GM12878 (cell line): ENCODE measurements around the gene ATG12. TPM values are rescaled to one million over a fixed set of nuclear protein-coding genes. Genes with fewer than 3 reads are reported as not detected.
A peak's percentile ranks its signal among the peaks of the same experiment; 100 is the strongest.

Source experiments
- ATAC-seq: fragments of 200-7000 bp; cut with Tn5 transposase; 3 replicates; pipeline ENCODE4 v1.9.1; 2020; ENCODE audit warnings: mild to moderate bottlenecking, moderate library complexity
- BruUV-seq: library from RNA; stranded (reverse); fragments of 400-500 nt; replicated peaks from 2 replicates; lab custom pipeline; 2021; lab: Mats Ljungman, UMichigan
- CTCF ChIA-PET: fragments of 300-600 bp; sonication (Branson Sonifier 250); formaldehyde crosslinking; extraction: SDS; loops from one replicate; lab custom pipeline; 2021; ENCODE audit warnings: inconsistent platforms; lab: Yijun Ruan, JAX
- POLR2A ChIA-PET: fragments of 350-600 bp; formaldehyde crosslinking; extraction: SDS; loops from one replicate; lab custom pipeline; 2021; ENCODE audit warnings: inconsistent platforms; lab: Charles Lee
- RAD21 ChIA-PET: fragments of 300-600 bp; sonication (Branson Sonifier 250); formaldehyde crosslinking; loops from one replicate; lab custom pipeline; 2023; ENCODE audit warnings: antibody characterized with exemption; ENCODE audit not compliant: unreplicated experiment; lab: Charles Lee
- SMC1A ChIA-PET: fragments of 300-600 bp; sonication (Branson Sonifier 250); formaldehyde crosslinking; loops from one replicate; lab custom pipeline; 2023; ENCODE audit not compliant: unreplicated experiment, uncharacterized antibody; lab: Charles Lee
- DNase-seq: peaks from one replicate; pipeline ENCODE4 v3.0.0-alpha.2; 2011; ENCODE audit warnings: low read depth, low spot score
- FAIRE-seq: peaks from 3 replicates; lab custom pipeline; 2011; peaks lifted over from hg19 to GRCh38; lab: Jason Lieb, UNC
- H2AFZ ChIP-seq: 2 replicates; pipeline ENCODE4 v1.6.0; 2011; ENCODE audit warnings: low read depth, low read length, control low read depth; ENCODE audit not compliant: control insufficient read depth
- H3K27ac ChIP-seq: 2 replicates; pipeline ENCODE4 v1.5.1; 2011; ENCODE audit warnings: control low read depth; ENCODE audit not compliant: control insufficient read depth, insufficient read depth
- H3K27me3 ChIP-seq, 2 experiments: replicated peaks in 1 of 2; 2 replicates each; pipeline versions ENCODE4 v1.6.0 to v1.6.1; 2011; ENCODE audit warnings: low read length in 1 of 2; ENCODE audit not compliant: control insufficient read depth in 2 of 2, insufficient read depth in 2 of 2
- H3K36me3 ChIP-seq, 2 experiments: 2 replicates each; pipeline ENCODE4 v1.5.1; 2011; ENCODE audit warnings: low read length in 1 of 2; ENCODE audit not compliant: control insufficient read depth in 2 of 2, insufficient read depth in 2 of 2
- H3K4me1 ChIP-seq: 2 replicates; pipeline ENCODE4 v1.6.1; 2011; ENCODE audit warnings: mild to moderate bottlenecking, low read length, moderate library complexity, mixed read lengths; ENCODE audit not compliant: control insufficient read depth, insufficient read depth
- H3K4me2 ChIP-seq: 2 replicates; pipeline ENCODE4 v1.6.0; 2011; ENCODE audit warnings: control low read depth; ENCODE audit not compliant: control insufficient read depth, insufficient read depth
- H3K4me3 ChIP-seq: fragments of 200-600 bp; sonication (generic); 2 replicates; pipeline ENCODE4 v1.5.1; 2016
- H3K79me2 ChIP-seq: 2 replicates; pipeline ENCODE4 v1.6.0; 2011; ENCODE audit warnings: low read length; ENCODE audit not compliant: control insufficient read depth, insufficient read depth
- H3K9ac ChIP-seq: 2 replicates; pipeline ENCODE4 v1.8.0; 2011; ENCODE audit warnings: low read length, control low read depth, mixed read lengths; ENCODE audit not compliant: control insufficient read depth, insufficient read depth
- H3K9me3 ChIP-seq: replicated peaks from 3 replicates; pipeline ENCODE4 v1.5.1; 2011; ENCODE audit warnings: mild to moderate bottlenecking, low read length; ENCODE audit not compliant: control insufficient read depth, insufficient read depth
- H4K20me1 ChIP-seq: 2 replicates; pipeline ENCODE4 v1.6.0; 2011; ENCODE audit not compliant: control insufficient read depth, insufficient read depth
- PKNOX1 ChIP-seq: fragments of 450-650 bp; IDR thresholded peaks from 2 replicates; pipeline ENCODE4 v1.6.1; 2016; ENCODE audit warnings: mild to moderate bottlenecking
- ZZZ3 ChIP-seq: IDR thresholded peaks from 2 replicates; pipeline ENCODE4 v1.6.1; 2011; ENCODE audit warnings: low read depth; ENCODE audit not compliant: control insufficient read depth, insufficient read length
- whole genome bisulfite sequencing: methylation state at CpG from one replicate; pipeline ENCODE4 v1.1.6; 2016; ENCODE audit warnings: low lambda C conversion rate; ENCODE audit not compliant: insufficient replicate concordance, insufficient coverage; ENCODE audit errors: missing lambda C conversion rate; 5-methylcytosine and 5-hydroxymethylcytosine counted together
- in situ Hi-C: fragments of 300-500 bp; cut with MboI; formaldehyde crosslinking; loops from 9 replicates; pipeline ENCODE4 v1.14.3; 2018; ENCODE audit warnings: mixed read lengths
- intact Hi-C: fragments of 100-400 bp; cut with micrococcal nuclease; formaldehyde crosslinking; loops from one replicate; pipeline ENCODE4 v1.14.2; 2022; ENCODE audit not compliant: unreplicated experiment
- polyA plus RNA-seq, 11 experiments: library from polyadenylated mRNA; depleted of rRNA in 4 of 11; unstranded in 6 of 11; stranded (reverse) in 5 of 11; fragments of >200 nt; fragmentation: Nextera tagmentation in 4 of 11; fragmentation: Illumina TruSeq in 1 of 11; extraction: Ambion mirVana in 4 of 11; extraction: Trizol in 1 of 11; gene quantifications; 1 replicate in 1 of 11; 2 replicates in 10 of 11; pipeline versions ENCODE4 v1.2.1 to v1.2.3, GENCODE V29; 2011 to 2016; ENCODE audit warnings: inconsistent platforms in 2 of 11, missing spikeins in 2 of 11, low read depth in 1 of 11
- total RNA-seq, 4 experiments: library from RNA; depleted of rRNA in 3 of 4; stranded (reverse); fragments of >200 nt in 3 of 4; fragmentation: Illumina TruSeq in 1 of 4; extraction: Trizol in 1 of 4; gene quantifications; 2 replicates each; pipeline versions ENCODE4 v1.2.1 to v1.2.3, GENCODE V29; 2013 to 2021

The ATG12 gene
- total and polyA plus RNA-seq, 10 of the 15 experiments (the other 5 are each of a cell fraction or from before 2014, with no cell fraction given), result 23.2 to 92.0 (median 58.6) TPM

- ChIA-PET CTCF (interaction anchor here (0.6 to 1.6 kb wide), 9 partner anchors 12 to 825 kb away, joined by 3 to 5 read pairs (median 4); no protein-coding TSS in a partner anchor), POLR2A (interaction anchor here (0.6 kb wide), 1 partner anchor 660 kb away, joined by 3 read pairs; no protein-coding TSS in a partner anchor)
- H3K79me2 ChIP-seq, result peaks cover 93% of the 10 kb centered on the region
- H2AFZ ChIP-seq, result no peak overlapping the region
- H3K4me1 ChIP-seq, result peaks cover 20% of the 10 kb centered on the region
- peak overlapping the region; percentile 83 for H3K4me3 ChIP-seq
- DNase-seq, result no peak
- FAIRE-seq, result no peak
- no TSS peak for BruUV-seq
- WGBS, result 84% methylated on average over 6 of the region's 6 CpGs
- peak; percentile 54; the same call in 1 of the 2 replicates for TF ChIP-seq PKNOX1
- no peak for TF ChIP-seq ZZZ3
- TF ChIP-seq, all 136 proteins: peak for 1
- Histone ChIP-seq H3K27me3 (no peaks in the 10 kb centered on the region), H3K9ac (peak overlapping the region; percentile 77), H3K9me3 (no peaks in the 10 kb centered on the region; the same call in 2 of the 3 replicates), H3K27ac (no peak overlapping the region), H3K36me3 (no peaks in the 10 kb centered on the region; a peak in 1 of 4 replicates), H3K4me2 (peak overlapping the region; percentile 86), H4K20me1 (peaks cover 5% of the 10 kb centered on the region; the same call in 1 of the 2 replicates)
- RAD21 ChIA-PET, result interaction anchor here (0.6 to 2.0 kb wide), 8 partner anchors 24 to 468 kb away, joined by 3 to 7 read pairs (median 3); partner anchors contain the start of gene TMED7
- intact Hi-C loops, result loop anchor here (10.0 kb wide), 1 partner anchor 1409 kb away; no protein-coding TSS in a partner anchor
- ATAC-seq, result no peak
- SMC1A ChIA-PET, result interaction anchor here (0.7 to 1.8 kb wide), 11 partner anchors 8 to 294 kb away, joined by 3 to 7 read pairs (median 3); no protein-coding TSS in a partner anchor
- in situ Hi-C loops, result loop anchor here (25.0 kb wide), 1 partner anchor 219 kb away; no protein-coding TSS in a partner anchor
Observed at GRCh38 chr5:115843444-115844130, 2.2 kb upstream of the ATG12 start.
